ENCODE measurements around the gene GRAMD2B.

DNA sequence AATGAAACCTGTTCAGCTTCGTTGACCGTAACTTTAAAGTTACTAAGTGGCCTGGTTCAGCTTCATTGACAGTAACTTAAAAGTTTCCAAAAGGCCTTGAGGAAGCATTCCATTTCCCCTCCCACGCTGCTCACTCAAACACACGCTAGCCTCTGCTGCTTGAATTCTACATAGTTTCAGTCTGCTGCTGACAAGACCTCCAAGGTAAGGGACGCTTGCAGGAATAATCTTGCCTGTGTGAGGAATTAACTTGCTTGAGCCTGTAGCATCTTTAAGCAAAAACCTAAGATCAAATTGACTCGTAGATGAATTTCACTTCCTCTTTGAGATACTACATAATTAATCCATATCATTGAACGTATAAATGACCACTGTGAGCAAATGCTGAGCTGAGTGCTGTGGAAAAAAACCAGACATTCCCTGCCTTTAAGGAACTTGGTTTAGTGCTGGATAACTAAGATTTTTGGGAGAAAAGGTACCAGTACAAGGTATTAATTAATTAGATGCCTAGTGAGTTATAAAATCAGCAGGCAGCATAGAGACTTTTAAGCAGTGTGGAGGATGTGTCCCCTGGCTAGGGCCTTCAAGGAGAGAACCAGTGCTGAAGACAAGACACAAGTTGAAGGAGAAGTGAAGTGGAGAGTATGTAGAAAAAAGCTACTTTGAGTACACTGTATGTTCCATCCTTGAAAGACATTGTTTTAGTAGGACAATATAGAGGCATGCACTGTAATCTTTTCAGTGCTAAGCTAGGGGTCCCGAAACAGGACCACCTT lies 39.2 kb downstream of the GRAMD2B start:
- TF ChIP-seq, protein P1, sequence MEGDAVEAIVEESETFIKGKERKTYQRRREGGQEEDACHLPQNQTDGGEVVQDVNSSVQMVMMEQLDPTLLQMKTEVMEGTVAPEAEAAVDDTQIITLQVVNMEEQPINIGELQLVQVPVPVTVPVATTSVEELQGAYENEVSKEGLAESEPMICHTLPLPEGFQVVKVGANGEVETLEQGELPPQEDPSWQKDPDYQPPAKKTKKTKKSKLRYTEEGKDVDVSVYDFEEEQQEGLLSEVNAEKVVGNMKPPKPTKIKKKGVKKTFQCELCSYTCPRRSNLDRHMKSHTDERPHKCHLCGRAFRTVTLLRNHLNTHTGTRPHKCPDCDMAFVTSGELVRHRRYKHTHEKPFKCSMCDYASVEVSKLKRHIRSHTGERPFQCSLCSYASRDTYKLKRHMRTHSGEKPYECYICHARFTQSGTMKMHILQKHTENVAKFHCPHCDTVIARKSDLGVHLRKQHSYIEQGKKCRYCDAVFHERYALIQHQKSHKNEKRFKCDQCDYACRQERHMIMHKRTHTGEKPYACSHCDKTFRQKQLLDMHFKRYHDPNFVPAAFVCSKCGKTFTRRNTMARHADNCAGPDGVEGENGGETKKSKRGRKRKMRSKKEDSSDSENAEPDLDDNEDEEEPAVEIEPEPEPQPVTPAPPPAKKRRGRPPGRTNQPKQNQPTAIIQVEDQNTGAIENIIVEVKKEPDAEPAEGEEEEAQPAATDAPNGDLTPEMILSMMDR (IDR thresholded peaks at IDR 0.05), result no peak
- no peak for TF ChIP-seq EZH2 (IDR thresholded peaks at IDR 0.05)
- TF ChIP-seq EZH2phosphoT487 (IDR thresholded peaks at IDR 0.05), result no peak
